ENCODE data around the gene ZBED3.

GRCh38 chr5:77076961-77077828, 9.9 kb downstream of the ZBED3 start:
- no peak for TF ChIP-seq KDM4B (IDR thresholded peaks at IDR 0.05; ENCODE audit: borderline replicate concordance in 2 of 2, low read depth in 1 of 2)
- no peak for TF ChIP-seq LCOR (CRISPR knock-in tag; IDR thresholded peaks at IDR 0.05)
- TF ChIP-seq PRDM10 (IDR thresholded peaks at IDR 0.05; ENCODE audit: partially characterized antibody) = no peak

All from K562 (cell line).